PC-3 (cell line): ENCODE data around the gene IER5L.
"Not testable (repeated sequence)": the region's sequence is repeated elsewhere in the genome, so short reads cannot be mapped to it uniquely, and the experiment has no call there.

Experiments used
- CTCF ChIP-seq: fragments of 300-600 bp; sonication (generic); conservative IDR thresholded peaks from 2 replicates; pipeline ENCODE4 v1.5.1; 2017; ENCODE audit warnings: antibody characterized with exemption, low read depth, mild to moderate bottlenecking, low read length
- EZH2 ChIP-seq: fragments of 300-600 bp; sonication (generic); IDR thresholded peaks from one replicate; pipeline ENCODE4 v1.6.1; 2017; ENCODE audit warnings: antibody characterized with exemption, mild to moderate bottlenecking, low read length; ENCODE audit not compliant: unreplicated experiment

- TF ChIP-seq CTCF, EZH2: not testable (repeated sequence)
Observed at GRCh38 chr9:129163198-129163670, 14.8 kb downstream of the IER5L start.
